Activated CD4-positive, alpha-beta T cell treated with anti-CD3 and anti-CD28 coated beads for 36 hours (primary cell): ENCODE measurements around the gene MICALL2. TPM values are rescaled to one million over a fixed set of nuclear protein-coding genes. Genes with fewer than 3 reads are reported as not detected.

Experiments
- ATAC-seq: fragments of 200-7000 bp; cut with Tn5 transposase; one replicate; pipeline ENCODE4 v1.10.0; 2021; ENCODE audit warnings: mild to moderate bottlenecking, moderate library complexity
- CTCF ChIA-PET: fragments of 350-600 bp; sonication (Branson Sonifier 250); formaldehyde crosslinking; loops from one replicate; lab custom pipeline; 2021; ENCODE audit warnings: antibody characterized with exemption; lab: Charles Lee
- POLR2A ChIA-PET: fragments of 350-600 bp; sonication (Branson Sonifier 250); formaldehyde crosslinking; loops from one replicate; lab custom pipeline; 2021; ENCODE audit warnings: antibody characterized with exemption, inconsistent platforms; lab: Charles Lee
- DNase-seq: peaks from one replicate; pipeline ENCODE4 v3.0.0-alpha.2; 2020
- H3K27ac Mint-ChIP-seq: one replicate; pipeline ENCODE4 v1.8.0; 2021; ENCODE audit warnings: mixed read lengths
- H3K27me3 Mint-ChIP-seq: one replicate; pipeline ENCODE4 v1.8.0; 2021; ENCODE audit warnings: mixed read lengths
- H3K36me3 Mint-ChIP-seq: one replicate; pipeline ENCODE4 v1.8.0; 2021; ENCODE audit warnings: low read depth, mixed read lengths
- H3K4me1 Mint-ChIP-seq: one replicate; pipeline ENCODE4 v1.8.0; 2021; ENCODE audit warnings: mixed read lengths
- H3K4me3 Mint-ChIP-seq: one replicate; pipeline ENCODE4 v1.8.0; 2021; ENCODE audit warnings: mild to moderate bottlenecking, moderate library complexity, mixed read lengths
- H3K9me3 Mint-ChIP-seq: one replicate; pipeline ENCODE4 v1.8.0; 2021; ENCODE audit warnings: low read depth, mixed read lengths
- intact Hi-C, 2 experiments: fragments of 100-400 bp; cut with DNase I in 1 of 2; cut with micrococcal nuclease in 1 of 2; formaldehyde crosslinking; loops; one replicate each; pipeline versions ENCODE4 v1.14.2 to v1.15.1; 2022 to 2024; cut with DNase I, micrococcal nuclease
- total RNA-seq, 2 experiments: library from RNA; stranded (reverse); gene quantifications; one replicate each; pipeline ENCODE4 v1.2.3, GENCODE V29; 2021

The MICALL2 gene
- total RNA-seq, 2 experiments from 2014 or later: 1.9 to 2.7 TPM

GRCh38 chr7:1476859-1477258 lies 17.6 kb upstream of the MICALL2 start:
- Mint-ChIP-seq H3K4me1 (peaks cover 5% of the 10 kb centered on the region), H3K36me3 (peaks cover 4% of the 10 kb centered on the region), H3K9me3 (no peaks in the 10 kb centered on the region), H3K27me3 (no peaks in the 10 kb centered on the region), H3K4me3 (no peak overlapping the region), H3K27ac (no peak overlapping the region)
- intact Hi-C loops: no loop called here
- ATAC-seq (no peak), DNase-seq (no peak)
- ChIA-PET POLR2A (no interaction called here), CTCF (no interaction called here)

GRCh38 chr7:1475991-1476390 lies 16.7 kb upstream of the MICALL2 start:
- H3K9me3 Mint-ChIP-seq: no peaks in the 10 kb centered on the region
- CTCF ChIA-PET: no interaction called here
- no peak for DNase-seq
- no peak for ATAC-seq
- H3K4me3 Mint-ChIP-seq: no peak overlapping the region
- peaks cover 5% of the 10 kb centered on the region for H3K4me1 Mint-ChIP-seq
- no peaks in the 10 kb centered on the region for H3K27me3 Mint-ChIP-seq
- H3K27ac Mint-ChIP-seq: no peak overlapping the region
- POLR2A ChIA-PET: no interaction called here
- intact Hi-C loops: no loop called here
- H3K36me3 Mint-ChIP-seq: peaks cover 3% of the 10 kb centered on the region

- no peak for DNase-seq
- Mint-ChIP-seq H3K27ac (no peak overlapping the region), H3K27me3 (no peaks in the 10 kb centered on the region), H3K36me3 (peaks cover 3% of the 10 kb centered on the region), H3K4me1 (peaks cover 5% of the 10 kb centered on the region), H3K4me3 (no peak overlapping the region), H3K9me3 (no peaks in the 10 kb centered on the region)
- ATAC-seq: no peak
- intact Hi-C loops: no loop called here
- ChIA-PET POLR2A (no interaction called here), CTCF (interaction anchor here (0.6 to 1.8 kb wide), 2 partner anchors 23 to 801 kb away, joined by 3 to 5 read pairs; no protein-coding TSS in a partner anchor)
Measured at GRCh38 chr7:1475393-1475792, 16.1 kb upstream of the MICALL2 start.

GRCh38 chr7:1474736-1475135 lies 15.5 kb upstream of the MICALL2 start:
- H3K27ac Mint-ChIP-seq: no peak overlapping the region
- no peak for ATAC-seq
- CTCF ChIA-PET: interaction anchor here (0.5 to 1.8 kb wide), 14 partner anchors 8 to 802 kb away, joined by 3 to 6 read pairs (median 4); no protein-coding TSS in a partner anchor
- no peak overlapping the region for H3K4me3 Mint-ChIP-seq
- no peaks in the 10 kb centered on the region for H3K27me3 Mint-ChIP-seq
- intact Hi-C loops: loop anchor here (1.0 to 5.0 kb wide), 3 partner anchors 42 to 249 kb away; no protein-coding TSS in a partner anchor
- no peaks in the 10 kb centered on the region for H3K9me3 Mint-ChIP-seq
- DNase-seq: no peak
- H3K4me1 Mint-ChIP-seq: peaks cover 5% of the 10 kb centered on the region
- POLR2A ChIA-PET: no interaction called here
- peaks cover 3% of the 10 kb centered on the region for H3K36me3 Mint-ChIP-seq

- DNase-seq: peak; percentile 94
- ATAC-seq: peak; percentile 93
- Mint-ChIP-seq H3K27me3 (no peaks in the 10 kb centered on the region), H3K27ac (no peak overlapping the region), H3K36me3 (peaks cover 3% of the 10 kb centered on the region), H3K9me3 (no peaks in the 10 kb centered on the region), H3K4me1 (peaks cover 5% of the 10 kb centered on the region), H3K4me3 (no peak overlapping the region)
- intact Hi-C loops: loop anchor here (1.0 to 5.0 kb wide), 3 partner anchors 42 to 249 kb away; no protein-coding TSS in a partner anchor
- CTCF ChIA-PET: interaction anchor here (0.5 to 1.8 kb wide), 14 partner anchors 8 to 1115 kb away, joined by 3 to 6 read pairs (median 4); no protein-coding TSS in a partner anchor
- POLR2A ChIA-PET: no interaction called here
Measured at GRCh38 chr7:1473864-1474512, 14.7 kb upstream of the MICALL2 start.

- H3K4me3 Mint-ChIP-seq: no peak overlapping the region
- intact Hi-C loops: loop anchor here in 1 of 2 experiments (5.0 kb wide), 1 partner anchor 229 kb away; no protein-coding TSS in a partner anchor
- no peaks in the 10 kb centered on the region for H3K9me3 Mint-ChIP-seq
- CTCF ChIA-PET: no interaction called here
- ATAC-seq (no peak), DNase-seq (no peak)
- POLR2A ChIA-PET: no interaction called here
- peaks cover 5% of the 10 kb centered on the region for H3K4me1 Mint-ChIP-seq
- H3K27me3 Mint-ChIP-seq: no peaks in the 10 kb centered on the region
- peaks cover 3% of the 10 kb centered on the region for H3K36me3 Mint-ChIP-seq
- no peak overlapping the region for H3K27ac Mint-ChIP-seq
Measured at GRCh38 chr7:1470901-1471300, 11.6 kb upstream of the MICALL2 start.

GRCh38 chr7:1468643-1469298 lies 9.5 kb upstream of the MICALL2 start:
- Mint-ChIP-seq H3K36me3 (no peaks in the 10 kb centered on the region), H3K9me3 (no peaks in the 10 kb centered on the region), H3K4me3 (no peak overlapping the region), H3K27ac (no peak overlapping the region), H3K4me1 (no peaks in the 10 kb centered on the region), H3K27me3 (no peaks in the 10 kb centered on the region)
- no peak for DNase-seq
- CTCF ChIA-PET: no interaction called here
- intact Hi-C loops: no loop called here
- no peak for ATAC-seq
- POLR2A ChIA-PET: no interaction called here

- ChIA-PET POLR2A (no interaction called here), CTCF (no interaction called here)
- H3K9me3 Mint-ChIP-seq: no peaks in the 10 kb centered on the region
- H3K4me1 Mint-ChIP-seq: no peaks in the 10 kb centered on the region
- H3K36me3 Mint-ChIP-seq: no peaks in the 10 kb centered on the region
- H3K4me3 Mint-ChIP-seq: no peak overlapping the region
- DNase-seq (no peak), ATAC-seq (no peak)
- intact Hi-C loops: no loop called here
- H3K27ac Mint-ChIP-seq: no peak overlapping the region
- H3K27me3 Mint-ChIP-seq: no peaks in the 10 kb centered on the region
Measured at GRCh38 chr7:1468203-1468602, 8.9 kb upstream of the MICALL2 start.

- no peaks in the 10 kb centered on the region for H3K36me3 Mint-ChIP-seq
- DNase-seq: no peak
- H3K27ac Mint-ChIP-seq: no peak overlapping the region
- no peaks in the 10 kb centered on the region for H3K9me3 Mint-ChIP-seq
- no peak overlapping the region for H3K4me3 Mint-ChIP-seq
- ATAC-seq: no peak
- CTCF ChIA-PET: no interaction called here
- no peaks in the 10 kb centered on the region for H3K4me1 Mint-ChIP-seq
- POLR2A ChIA-PET: interaction anchor here (0.6 kb wide), 1 partner anchor 57 kb away, joined by 3 read pairs; no protein-coding TSS in a partner anchor
- intact Hi-C loops: no loop called here
- H3K27me3 Mint-ChIP-seq: no peaks in the 10 kb centered on the region
Measured at GRCh38 chr7:1466524-1467271, 7.4 kb upstream of the MICALL2 start.

- DNase-seq (no peak), ATAC-seq (no peak)
- H3K4me3 Mint-ChIP-seq: no peak overlapping the region
- H3K4me1 Mint-ChIP-seq: peaks cover 3% of the 10 kb centered on the region
- H3K36me3 Mint-ChIP-seq: no peaks in the 10 kb centered on the region
- no peak overlapping the region for H3K27ac Mint-ChIP-seq
- H3K27me3 Mint-ChIP-seq: no peaks in the 10 kb centered on the region
- POLR2A ChIA-PET: no interaction called here
- no peaks in the 10 kb centered on the region for H3K9me3 Mint-ChIP-seq
- CTCF ChIA-PET: interaction anchor here (1.3 kb wide), 1 partner anchor 10 kb away, joined by 4 read pairs; no protein-coding TSS in a partner anchor
- intact Hi-C loops: no loop called here
Measured at GRCh38 chr7:1464694-1465093, 5.4 kb upstream of the MICALL2 start.

- H3K9me3 Mint-ChIP-seq: no peaks in the 10 kb centered on the region
- DNase-seq: no peak
- H3K27me3 Mint-ChIP-seq: no peaks in the 10 kb centered on the region
- no peak overlapping the region for H3K4me3 Mint-ChIP-seq
- ChIA-PET CTCF (interaction anchor here (0.6 kb wide), 3 partner anchors 309 to 988 kb away, joined by 3 to 4 read pairs (median 3); no protein-coding TSS in a partner anchor), POLR2A (no interaction called here)
- no peaks in the 10 kb centered on the region for H3K36me3 Mint-ChIP-seq
- peaks cover 3% of the 10 kb centered on the region for H3K4me1 Mint-ChIP-seq
- intact Hi-C loops: no loop called here
- H3K27ac Mint-ChIP-seq: no peak overlapping the region
- no peak for ATAC-seq
Measured at GRCh38 chr7:1463676-1464223, 4.5 kb upstream of the MICALL2 start.
